ENCODE measurements around the gene PFN1.

Gene PFN1

DNA sequence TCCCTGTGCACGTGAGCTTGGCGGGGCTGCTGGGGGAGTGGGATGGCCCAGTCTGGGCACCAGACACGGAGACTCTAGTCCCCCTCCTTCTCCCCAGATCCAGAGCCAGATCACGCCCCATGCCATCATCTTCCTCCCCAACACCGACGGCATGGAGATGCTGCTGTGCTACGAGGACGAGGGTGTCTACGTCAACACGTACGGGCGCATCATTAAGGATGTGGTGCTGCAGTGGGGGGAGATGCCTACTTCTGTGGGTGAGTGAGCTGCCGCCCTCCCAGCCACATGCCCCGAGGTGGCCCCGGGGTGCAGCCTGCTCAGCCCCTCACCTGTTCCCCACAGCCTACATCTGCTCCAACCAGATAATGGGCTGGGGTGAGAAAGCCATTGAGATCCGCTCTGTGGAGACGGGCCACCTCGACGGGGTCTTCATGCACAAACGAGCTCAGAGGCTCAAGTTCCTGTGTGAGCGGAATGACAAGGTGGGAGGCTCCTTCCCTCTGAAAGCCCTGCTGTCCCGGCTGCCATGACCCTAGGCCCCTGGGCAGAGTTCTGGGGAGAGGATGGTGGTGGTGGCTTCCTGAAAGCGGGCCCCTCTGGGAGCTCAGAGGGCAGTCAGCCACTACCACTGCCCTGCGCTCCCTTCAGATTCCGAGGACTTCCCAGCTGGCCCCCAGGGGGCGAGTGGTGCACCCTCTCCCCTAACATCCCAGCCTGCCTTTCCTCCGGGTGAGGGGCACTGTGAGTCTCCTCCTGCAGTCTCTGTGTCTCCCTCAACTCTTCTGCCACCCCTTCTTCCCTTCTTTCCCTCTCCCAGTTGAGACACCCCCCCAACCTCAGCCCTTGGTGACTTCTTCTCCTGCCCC, 51.8 kb downstream of the PFN1 start:
- no peak for DNase-seq (ENCODE audit: low read depth in 2 of 2)

DNA sequence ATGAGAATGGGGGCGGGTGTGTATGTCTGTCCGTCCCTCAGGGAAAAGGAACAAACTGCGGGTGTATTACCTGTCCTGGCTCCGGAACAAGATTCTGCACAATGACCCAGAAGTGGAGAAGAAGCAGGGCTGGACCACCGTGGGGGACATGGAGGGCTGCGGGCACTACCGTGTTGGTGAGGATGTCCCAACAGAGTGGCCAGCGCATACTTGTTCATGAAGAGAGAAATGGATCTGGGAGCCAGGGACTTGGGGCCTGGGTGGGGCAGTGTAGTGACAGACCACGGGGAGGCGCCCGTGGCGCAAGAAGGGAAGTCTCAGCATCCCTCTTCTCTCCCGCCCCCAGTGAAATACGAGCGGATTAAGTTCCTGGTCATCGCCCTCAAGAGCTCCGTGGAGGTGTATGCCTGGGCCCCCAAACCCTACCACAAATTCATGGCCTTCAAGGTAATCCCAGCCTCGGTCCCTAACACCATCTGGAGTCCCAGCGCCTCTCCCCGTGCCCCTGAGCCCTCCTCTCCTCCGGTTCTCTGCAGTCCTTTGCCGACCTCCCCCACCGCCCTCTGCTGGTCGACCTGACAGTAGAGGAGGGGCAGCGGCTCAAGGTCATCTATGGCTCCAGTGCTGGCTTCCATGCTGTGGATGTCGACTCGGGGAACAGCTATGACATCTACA, 52.5 kb downstream of the PFN1 start:
- DNase-seq (ENCODE audit: low read depth in 2 of 2), result no peak

Data from activated CD8-positive, alpha-beta memory T cell treated with anti-CD3 and anti-CD28 coated beads for 4 hours (primary cell).